ENCODE measurements around the gene KCNK6.

- TF ChIP-seq TAF1 (IDR thresholded peaks at IDR 0.05; ENCODE audit: borderline replicate concordance, low read depth, low read length), result no peak
- TF ChIP-seq POLR2A (IDR thresholded peaks at IDR 0.05; ENCODE audit: low read depth, low read length), result no peak
Measured at GRCh38 chr19:38281811-38282566, 37.7 kb upstream of the KCNK6 start.
